A673 (cell line): ENCODE measurements around the gene PHF20. TPM values are rescaled to one million over a fixed set of nuclear protein-coding genes. Genes with fewer than 3 reads are reported as not detected.
"Not testable (repeated sequence)": the region's sequence is repeated elsewhere in the genome, so short reads cannot be mapped to it uniquely, and the experiment has no call there.

ENCODE experiments used
- BruUV-seq: library from RNA; stranded (reverse); fragments of 400-500 nt; replicated peaks from 2 replicates; lab custom pipeline; 2021; lab: Mats Ljungman, UMichigan
- CTCF ChIA-PET: fragments of 300-600 bp; sonication (Branson Sonifier 250); formaldehyde crosslinking; loops from one replicate; lab custom pipeline; 2022; ENCODE audit warnings: antibody characterized with exemption; lab: Charles Lee
- POLR2A ChIA-PET: fragments of 300-600 bp; sonication (Branson Sonifier 250); formaldehyde crosslinking; loops from one replicate; lab custom pipeline; 2022; ENCODE audit warnings: antibody characterized with exemption; ENCODE audit not compliant: low non-redundant PET; lab: Charles Lee
- DNase-seq: peaks from one replicate; pipeline ENCODE4 v3.0.0-alpha.2; 2015; ENCODE audit warnings: low spot score
- H3K27ac ChIP-seq: fragments of 200-600 bp; sonication (generic); 2 replicates; pipeline ENCODE4 v1.5.1; 2016; ENCODE audit warnings: mixed run types, low read depth, mild to moderate bottlenecking, mixed read lengths, antibody characterized with exemption, low read length; ENCODE audit not compliant: poor library complexity, severe bottlenecking
- H3K27me3 ChIP-seq: fragments of 200-600 bp; sonication (generic); replicated peaks from 2 replicates; pipeline ENCODE4 v1.6.1; 2017; ENCODE audit warnings: mixed run types, low read depth, mild to moderate bottlenecking, mixed read lengths, antibody characterized with exemption, low read length; ENCODE audit not compliant: insufficient read depth, poor library complexity
- H3K36me3 ChIP-seq: fragments of 200-600 bp; sonication (generic); 2 replicates; pipeline ENCODE4 v1.6.1; 2016; ENCODE audit warnings: mixed run types, mild to moderate bottlenecking, mixed read lengths, antibody characterized with exemption, low read length; ENCODE audit not compliant: insufficient read depth, poor library complexity, severe bottlenecking
- H3K4me1 ChIP-seq: fragments of 200-600 bp; sonication (generic); 2 replicates; pipeline ENCODE4 v1.6.1; 2017; ENCODE audit warnings: mixed run types, mild to moderate bottlenecking, mixed read lengths, antibody characterized with exemption, low read length; ENCODE audit not compliant: insufficient read depth, poor library complexity, severe bottlenecking
- H3K4me3 ChIP-seq: fragments of 200-600 bp; sonication (generic); 2 replicates; pipeline ENCODE4 v1.5.1; 2016; ENCODE audit warnings: low read depth, mixed run types, mild to moderate bottlenecking, mixed read lengths, low read length; ENCODE audit not compliant: poor library complexity, severe bottlenecking
- H3K9me3 ChIP-seq: fragments of 200-600 bp; sonication (generic); 2 replicates; pipeline ENCODE4 v1.6.1; 2016; ENCODE audit warnings: mixed run types, low read depth, mild to moderate bottlenecking, mixed read lengths, antibody characterized with exemption, low read length; ENCODE audit not compliant: poor library complexity, severe bottlenecking
- CTCF ChIP-seq: fragments of 300-800, 200-600 bp; sonication (generic); conservative IDR thresholded peaks from 2 replicates; pipeline ENCODE4 v1.5.1; 2017; ENCODE audit warnings: low read depth, mild to moderate bottlenecking, antibody characterized with exemption, low read length, moderate library complexity, mixed read lengths
- EZH2 ChIP-seq: fragments of 200-600 bp; sonication (generic); IDR thresholded peaks from 2 replicates; pipeline ENCODE4 v1.6.1; 2017; ENCODE audit warnings: borderline replicate concordance, low read depth, mild to moderate bottlenecking, mixed read lengths, antibody characterized with exemption, low read length; ENCODE audit not compliant: poor library complexity, severe bottlenecking
- intact Hi-C: fragments of 100-400 bp; cut with micrococcal nuclease; formaldehyde crosslinking; loops from one replicate; pipeline ENCODE4 v1.10.0; 2022; ENCODE audit not compliant: unreplicated experiment
- total RNA-seq: library from RNA; stranded (reverse); gene quantifications from 2 replicates; pipeline ENCODE4 v1.2.3, GENCODE V29; 2021

PHF20 gene
- total RNA-seq, 1 experiment from 2014 or later, result 43.0 TPM

GRCh38 chr20:35893942-35894341 lies 122.1 kb downstream of the PHF20 start:
- H3K9me3 ChIP-seq, result no peaks in the 10 kb centered on the region
- H3K4me3 ChIP-seq, result no peak overlapping the region
- intact Hi-C loops, result no loop called here
- POLR2A ChIA-PET, result no interaction called here
- TF ChIP-seq CTCF, result no peak
- no peak for TF ChIP-seq EZH2
- no peaks in the 10 kb centered on the region for H3K4me1 ChIP-seq
- H3K36me3 ChIP-seq, result no peaks in the 10 kb centered on the region
- no peaks in the 10 kb centered on the region for H3K27me3 ChIP-seq
- CTCF ChIA-PET, result no interaction called here
- no peak overlapping the region for H3K27ac ChIP-seq
- no TSS peak for BruUV-seq
- DNase-seq, result no peak

GRCh38 chr20:35895516-35895915 lies 123.7 kb downstream of the PHF20 start:
- DNase-seq, H3K36me3 ChIP-seq, H3K4me1 ChIP-seq, H3K27ac ChIP-seq, BruUV-seq, H3K27me3 ChIP-seq, CTCF ChIA-PET, H3K9me3 ChIP-seq, H3K4me3 ChIP-seq, POLR2A ChIA-PET, intact Hi-C loops: not testable (repeated sequence)

GRCh38 chr20:35899064-35899463 lies 127.2 kb downstream of the PHF20 start:
- TF ChIP-seq EZH2 (no peak), CTCF (no peak)
- H3K9me3 ChIP-seq, result no peaks in the 10 kb centered on the region
- DNase-seq, result no peak
- POLR2A ChIA-PET, result no interaction called here
- CTCF ChIA-PET, result no interaction called here
- H3K27ac ChIP-seq, result no peak overlapping the region
- H3K27me3 ChIP-seq, result no peaks in the 10 kb centered on the region
- H3K36me3 ChIP-seq, result peaks cover 4% of the 10 kb centered on the region
- H3K4me1 ChIP-seq, result no peaks in the 10 kb centered on the region
- intact Hi-C loops, result no loop called here
- H3K4me3 ChIP-seq, result no peak overlapping the region
- BruUV-seq, result no TSS peak

- DNase-seq, H3K36me3 ChIP-seq, POLR2A ChIA-PET, H3K4me1 ChIP-seq, intact Hi-C loops, H3K4me3 ChIP-seq, BruUV-seq, H3K9me3 ChIP-seq, H3K27ac ChIP-seq, H3K27me3 ChIP-seq: not testable (repeated sequence)
- CTCF ChIA-PET, result interaction anchor here (1.0 kb wide), 1 partner anchor 53 kb away, joined by 7 read pairs; the partner anchor contains the start of gene SCAND1
Measured at GRCh38 chr20:35901230-35901629, 129.4 kb downstream of the PHF20 start.
